ENCODE data around the gene PLAC9.

PLAC9 gene

GRCh38 chr10:80157561-80157960 lies 25.0 kb downstream of the PLAC9 start:
- no peak overlapping the region for H3K23ac ChIP-seq (ENCODE audit: low read depth, low read length, poor library complexity)
- no peak overlapping the region for H4K8ac ChIP-seq (ENCODE audit: low read depth, low read length)
- H3K27me3 ChIP-seq (ENCODE audit: control insufficient read depth in 3 of 3, insufficient read depth in 3 of 3, low read depth in 1 of 3, low read length in 3 of 3): no peaks in the 10 kb centered on the region
- H3K79me1 ChIP-seq (ENCODE audit: low read depth, low read length): no peaks in the 10 kb centered on the region
- H3K4me1 ChIP-seq (ENCODE audit: control insufficient read depth in 2 of 2, insufficient read depth in 1 of 2, low read depth in 1 of 2, low read length in 2 of 2): peaks cover 2 to 4% of the 10 kb centered on the region in 2 donors
- no peak overlapping the region for H2BK12ac ChIP-seq (ENCODE audit: low read length)
- H2BK5ac ChIP-seq (ENCODE audit: low read length): peak overlapping the region; percentile 33
- H3K18ac ChIP-seq (ENCODE audit: low read length): no peak overlapping the region
- H3K4me2 ChIP-seq (ENCODE audit: insufficient read depth, low read length, poor library complexity, severe bottlenecking): no peak overlapping the region
- no peak overlapping the region for H3K27ac ChIP-seq (replicated peaks; ENCODE audit: low read length)
- no peak overlapping the region for H4K91ac ChIP-seq (ENCODE audit: low read depth, low read length, poor library complexity)
- no peaks in the 10 kb centered on the region for H3K36me3 ChIP-seq (replicated peaks in 1 of 2; ENCODE audit: control insufficient read depth in 2 of 2, insufficient read depth in 2 of 2, low read length in 2 of 2)
- DNase-seq (ENCODE audit: low spot score): no peak
- WGBS, 2 donors (ENCODE audit: extremely low coverage in 2 of 2, insufficient read length in 2 of 2, insufficient replicate concordance in 1 of 2): no CpG with 5 or more reads among the region's 14 CpGs
- no peaks in the 10 kb centered on the region for H3K9me3 ChIP-seq (replicated peaks in 1 of 2; ENCODE audit: control insufficient read depth in 2 of 2, insufficient read depth in 1 of 2, low read depth in 1 of 2, low read length in 2 of 2)
- no peak overlapping the region for H2AK5ac ChIP-seq (ENCODE audit: low read depth, low read length)
- no peak overlapping the region for H3K14ac ChIP-seq (ENCODE audit: low read length)
- H2BK15ac ChIP-seq (ENCODE audit: low read length): no peak overlapping the region
- H3K4me3 ChIP-seq (ENCODE audit: low read length in 2 of 2): no peak overlapping the region
- no peak overlapping the region for H2BK120ac ChIP-seq (ENCODE audit: low read depth, low read length)
- no peak overlapping the region for H3K4ac ChIP-seq (ENCODE audit: low read length)
- no peak overlapping the region for H2AFZ ChIP-seq (ENCODE audit: low read length)
- no peak overlapping the region for H3K9ac ChIP-seq (ENCODE audit: low read depth, low read length, poor library complexity)

- no CpG with 5 or more reads among the region's 5 CpGs for WGBS, 2 donors (ENCODE audit: extremely low coverage in 2 of 2, insufficient read length in 2 of 2, insufficient replicate concordance in 1 of 2)
- DNase-seq (ENCODE audit: low spot score): no peak
- Histone ChIP-seq H3K23ac (ENCODE audit: low read depth, low read length, poor library complexity) (no peak overlapping the region), H2BK5ac (ENCODE audit: low read length) (no peak overlapping the region), H3K14ac (ENCODE audit: low read length) (no peak overlapping the region), H3K27me3 (ENCODE audit: control insufficient read depth in 3 of 3, insufficient read depth in 3 of 3, low read depth in 1 of 3, low read length in 3 of 3) (no peaks in the 10 kb centered on the region), H3K4me3 (ENCODE audit: low read length in 2 of 2) (no peak overlapping the region), H3K18ac (ENCODE audit: low read length) (no peak overlapping the region), H3K4me2 (ENCODE audit: insufficient read depth, low read length, poor library complexity, severe bottlenecking) (no peak overlapping the region), H3K27ac (replicated peaks; ENCODE audit: low read length) (no peak overlapping the region), H3K4me1 (ENCODE audit: control insufficient read depth in 2 of 2, insufficient read depth in 1 of 2, low read depth in 1 of 2, low read length in 2 of 2) (peaks cover 2 to 4% of the 10 kb centered on the region in 2 donors), H2BK12ac (ENCODE audit: low read length) (no peak overlapping the region), H3K4ac (ENCODE audit: low read length) (no peak overlapping the region), H3K36me3 (replicated peaks in 1 of 2; ENCODE audit: control insufficient read depth in 2 of 2, insufficient read depth in 2 of 2, low read length in 2 of 2) (no peaks in the 10 kb centered on the region), H2BK120ac (ENCODE audit: low read depth, low read length) (no peak overlapping the region), H4K91ac (ENCODE audit: low read depth, low read length, poor library complexity) (no peak overlapping the region), H2AFZ (ENCODE audit: low read length) (peak overlapping the region; percentile 54), H2BK15ac (ENCODE audit: low read length) (no peak overlapping the region), H3K9me3 (replicated peaks in 1 of 2; ENCODE audit: control insufficient read depth in 2 of 2, insufficient read depth in 1 of 2, low read depth in 1 of 2, low read length in 2 of 2) (no peaks in the 10 kb centered on the region), H4K8ac (ENCODE audit: low read depth, low read length) (no peak overlapping the region), H3K9ac (ENCODE audit: low read depth, low read length, poor library complexity) (no peak overlapping the region), H2AK5ac (ENCODE audit: low read depth, low read length) (no peak overlapping the region), H3K79me1 (ENCODE audit: low read depth, low read length) (no peaks in the 10 kb centered on the region)
Measured at GRCh38 chr10:80158126-80158525, 25.6 kb downstream of the PLAC9 start.

- H3K9ac ChIP-seq (ENCODE audit: low read depth, low read length, poor library complexity): no peak overlapping the region
- H3K18ac ChIP-seq (ENCODE audit: low read length): peak overlapping the region; percentile 37
- H2BK12ac ChIP-seq (ENCODE audit: low read length): no peak overlapping the region
- H4K91ac ChIP-seq (ENCODE audit: low read depth, low read length, poor library complexity): no peak overlapping the region
- no peak overlapping the region for H4K8ac ChIP-seq (ENCODE audit: low read depth, low read length)
- no peak overlapping the region for H2BK5ac ChIP-seq (ENCODE audit: low read length)
- no peaks in the 10 kb centered on the region for H3K79me1 ChIP-seq (ENCODE audit: low read depth, low read length)
- no peak overlapping the region for H2BK15ac ChIP-seq (ENCODE audit: low read length)
- H3K27ac ChIP-seq (replicated peaks; ENCODE audit: low read length): no peak overlapping the region
- DNase-seq (ENCODE audit: low spot score): no peak
- H2AK5ac ChIP-seq (ENCODE audit: low read depth, low read length): no peak overlapping the region
- no peaks in the 10 kb centered on the region for H3K27me3 ChIP-seq (ENCODE audit: control insufficient read depth in 3 of 3, insufficient read depth in 3 of 3, low read depth in 1 of 3, low read length in 3 of 3)
- H3K4me3 ChIP-seq (ENCODE audit: low read length in 2 of 2): no peak overlapping the region
- no peaks in the 10 kb centered on the region for H3K9me3 ChIP-seq (replicated peaks in 1 of 2; ENCODE audit: control insufficient read depth in 2 of 2, insufficient read depth in 1 of 2, low read depth in 1 of 2, low read length in 2 of 2)
- no peak overlapping the region for H3K4ac ChIP-seq (ENCODE audit: low read length)
- H3K14ac ChIP-seq (ENCODE audit: low read length): no peak overlapping the region
- no peak overlapping the region for H3K23ac ChIP-seq (ENCODE audit: low read depth, low read length, poor library complexity)
- H2BK120ac ChIP-seq (ENCODE audit: low read depth, low read length): no peak overlapping the region
- peaks cover 2 to 6% of the 10 kb centered on the region in 2 donors for H3K4me1 ChIP-seq (ENCODE audit: control insufficient read depth in 2 of 2, insufficient read depth in 1 of 2, low read depth in 1 of 2, low read length in 2 of 2)
- no peaks in the 10 kb centered on the region for H3K36me3 ChIP-seq (replicated peaks in 1 of 2; ENCODE audit: control insufficient read depth in 2 of 2, insufficient read depth in 2 of 2, low read length in 2 of 2)
- H3K4me2 ChIP-seq (ENCODE audit: insufficient read depth, low read length, poor library complexity, severe bottlenecking): no peak overlapping the region
- no CpG with 5 or more reads among the region's 14 CpGs for WGBS, 2 donors (ENCODE audit: extremely low coverage in 2 of 2, insufficient read length in 2 of 2, insufficient replicate concordance in 1 of 2)
- peak overlapping the region; percentile 54 for H2AFZ ChIP-seq (ENCODE audit: low read length)
Measured at GRCh38 chr10:80158598-80159127, 26.1 kb downstream of the PLAC9 start.

GRCh38 chr10:80159166-80159873 lies 26.8 kb downstream of the PLAC9 start:
- no peak overlapping the region for H2AK5ac ChIP-seq (ENCODE audit: low read depth, low read length)
- H3K27ac ChIP-seq (replicated peaks; ENCODE audit: low read length): no peak overlapping the region
- H2BK120ac ChIP-seq (ENCODE audit: low read depth, low read length): no peak overlapping the region
- no peak overlapping the region for H3K4me2 ChIP-seq (ENCODE audit: insufficient read depth, low read length, poor library complexity, severe bottlenecking)
- WGBS, 2 donors (ENCODE audit: extremely low coverage in 2 of 2, insufficient read length in 2 of 2, insufficient replicate concordance in 1 of 2): no CpG with 5 or more reads among the region's 9 CpGs
- no peaks in the 10 kb centered on the region for H3K79me1 ChIP-seq (ENCODE audit: low read depth, low read length)
- H3K4me3 ChIP-seq (ENCODE audit: low read length in 2 of 2): no peak overlapping the region
- H3K23ac ChIP-seq (ENCODE audit: low read depth, low read length, poor library complexity): no peak overlapping the region
- no peak for DNase-seq (ENCODE audit: low spot score)
- H3K27me3 ChIP-seq (ENCODE audit: control insufficient read depth in 3 of 3, insufficient read depth in 3 of 3, low read depth in 1 of 3, low read length in 3 of 3): no peaks in the 10 kb centered on the region
- H4K8ac ChIP-seq (ENCODE audit: low read depth, low read length): no peak overlapping the region
- H2BK5ac ChIP-seq (ENCODE audit: low read length): no peak overlapping the region
- no peak overlapping the region for H2BK15ac ChIP-seq (ENCODE audit: low read length)
- H3K36me3 ChIP-seq (replicated peaks in 1 of 2; ENCODE audit: control insufficient read depth in 2 of 2, insufficient read depth in 2 of 2, low read length in 2 of 2): no peaks in the 10 kb centered on the region
- H4K91ac ChIP-seq (ENCODE audit: low read depth, low read length, poor library complexity): peak overlapping the region; percentile 34
- no peaks in the 10 kb centered on the region for H3K9me3 ChIP-seq (replicated peaks in 1 of 2; ENCODE audit: control insufficient read depth in 2 of 2, insufficient read depth in 1 of 2, low read depth in 1 of 2, low read length in 2 of 2)
- H2AFZ ChIP-seq (ENCODE audit: low read length): no peak overlapping the region
- H3K4ac ChIP-seq (ENCODE audit: low read length): no peak overlapping the region
- peaks cover 2 to 10% of the 10 kb centered on the region in 2 donors for H3K4me1 ChIP-seq (ENCODE audit: control insufficient read depth in 2 of 2, insufficient read depth in 1 of 2, low read depth in 1 of 2, low read length in 2 of 2)
- H3K18ac ChIP-seq (ENCODE audit: low read length): peak overlapping the region; percentile 17
- H2BK12ac ChIP-seq (ENCODE audit: low read length): no peak overlapping the region
- no peak overlapping the region for H3K9ac ChIP-seq (ENCODE audit: low read depth, low read length, poor library complexity)
- H3K14ac ChIP-seq (ENCODE audit: low read length): no peak overlapping the region

Measured in neuronal stem cell (in vitro differentiated cells).